SK-N-MC (cell line): ENCODE results near the gene ARHGEF7.

Source experiments
- DNase-seq: peaks from one replicate; pipeline ENCODE4 v3.0.0-alpha.2; 2011; ENCODE audit warnings: low read depth, low spot score
- H3K27ac ChIP-seq: fragments of 200-600 bp; sonication (generic); 2 replicates; pipeline ENCODE4 v1.5.1; 2016; ENCODE audit warnings: mixed run types
- H3K36me3 ChIP-seq: fragments of 200-600 bp; sonication (generic); 2 replicates; pipeline ENCODE4 v1.6.1; 2017; ENCODE audit warnings: antibody characterized with exemption, low read length, mixed read lengths; ENCODE audit not compliant: insufficient read depth
- H3K4me3 ChIP-seq: fragments of 200-600 bp; sonication (generic); 2 replicates; pipeline ENCODE4 v1.5.1; 2016
- H3K9ac ChIP-seq: fragments of 200-600 bp; sonication (generic); 2 replicates; pipeline ENCODE4 v1.8.0; 2017; ENCODE audit warnings: mixed run types, mixed read lengths; ENCODE audit not compliant: insufficient read length
- H3K9me3 ChIP-seq: fragments of 200-600 bp; sonication (generic); 2 replicates; pipeline ENCODE4 v1.6.1; 2017; ENCODE audit warnings: low read depth, mild to moderate bottlenecking, antibody characterized with exemption, low read length, moderate library complexity, mixed read lengths
- EZH2 ChIP-seq: fragments of 200-600 bp; sonication (generic); IDR thresholded peaks from one replicate; pipeline ENCODE4 v1.6.1; 2017; ENCODE audit warnings: antibody characterized with exemption
- FOXP2 ChIP-seq: optimal IDR thresholded peaks from 2 replicates; pipeline ENCODE3; 2011; ENCODE audit warnings: mild to moderate bottlenecking, moderate library complexity; ENCODE audit not compliant: insufficient read depth; ENCODE audit errors: extremely low read length, control extremely low read depth
- POLR2AphosphoS5 ChIP-seq: IDR thresholded peaks from 2 replicates; pipeline ENCODE4 v1.6.1; 2012; ENCODE audit warnings: mild to moderate bottlenecking, low read depth, low read length, borderline replicate concordance

Gene ARHGEF7

DNA sequence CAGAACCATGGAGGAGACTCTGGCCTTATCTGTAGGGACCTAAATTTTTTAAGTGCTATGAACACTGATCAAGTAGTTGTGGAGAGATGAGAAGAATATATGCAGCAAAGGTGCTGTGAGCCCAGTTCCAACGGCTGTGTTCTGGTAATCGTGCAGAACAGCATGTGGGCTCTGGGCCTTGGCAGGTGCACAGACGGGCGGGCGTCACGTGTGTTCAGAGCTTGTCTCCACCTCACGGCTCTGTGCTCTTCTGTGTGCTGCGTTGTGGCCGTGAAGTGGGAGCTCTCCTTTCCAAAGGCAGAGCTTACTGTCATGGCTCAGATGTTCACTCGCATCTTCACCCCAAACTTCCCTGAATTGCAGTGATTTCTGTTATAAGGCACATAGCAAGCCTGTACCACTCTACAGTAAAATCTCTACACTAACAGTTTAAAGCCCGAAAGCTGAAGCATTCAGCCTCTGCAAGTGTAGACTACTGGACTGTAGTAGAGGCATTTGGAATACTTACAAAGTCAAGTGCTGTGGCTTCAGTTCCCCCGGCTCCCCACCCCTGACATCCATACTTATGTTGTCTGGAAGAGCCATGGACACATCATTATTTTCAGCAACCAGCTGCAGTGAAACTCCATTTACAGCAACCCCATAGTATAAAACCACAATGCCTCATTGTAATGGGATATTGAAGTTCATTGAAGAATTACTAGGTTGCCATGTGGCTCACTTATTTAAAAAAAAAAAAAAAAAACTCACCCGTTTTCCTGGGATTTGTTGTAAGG lies 177.8 kb downstream of the ARHGEF7 start:
- peaks cover 6% of the 10 kb centered on the region for H3K36me3 ChIP-seq
- no peak for DNase-seq
- no peak overlapping the region for H3K9ac ChIP-seq
- no peak overlapping the region for H3K27ac ChIP-seq
- H3K9me3 ChIP-seq: no peaks in the 10 kb centered on the region
- no peak for TF ChIP-seq EZH2
- no peak for TF ChIP-seq FOXP2
- no peak for TF ChIP-seq POLR2AphosphoS5
- H3K4me3 ChIP-seq: no peak overlapping the region

DNA sequence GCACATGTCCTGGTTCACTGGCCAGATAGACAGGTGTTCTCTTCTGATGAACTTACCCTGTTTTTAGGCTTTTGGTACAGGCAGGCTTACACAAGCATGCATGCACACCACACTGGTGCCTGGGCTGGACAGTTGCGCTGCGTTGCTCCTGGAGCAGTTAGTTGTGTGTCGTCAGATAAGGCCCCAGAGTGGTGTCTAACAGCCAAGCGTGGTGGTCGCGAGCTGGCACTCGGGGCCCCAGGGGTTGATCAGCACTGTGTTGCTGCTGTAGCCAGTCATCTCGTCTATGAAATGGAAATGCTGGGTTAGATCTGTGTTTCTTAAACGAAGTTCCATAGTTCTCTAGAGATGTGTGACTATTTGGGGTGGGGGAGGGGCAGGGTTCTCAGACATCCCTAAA lies 180.8 kb downstream of the ARHGEF7 start:
- TF ChIP-seq FOXP2 (no peak), EZH2 (no peak), POLR2AphosphoS5 (no peak)
- no peak for DNase-seq
- Histone ChIP-seq H3K36me3 (peaks cover 3% of the 10 kb centered on the region; the same call in 1 of the 2 replicates), H3K9me3 (no peaks in the 10 kb centered on the region), H3K27ac (no peak overlapping the region), H3K9ac (no peak overlapping the region), H3K4me3 (no peak overlapping the region)

DNA sequence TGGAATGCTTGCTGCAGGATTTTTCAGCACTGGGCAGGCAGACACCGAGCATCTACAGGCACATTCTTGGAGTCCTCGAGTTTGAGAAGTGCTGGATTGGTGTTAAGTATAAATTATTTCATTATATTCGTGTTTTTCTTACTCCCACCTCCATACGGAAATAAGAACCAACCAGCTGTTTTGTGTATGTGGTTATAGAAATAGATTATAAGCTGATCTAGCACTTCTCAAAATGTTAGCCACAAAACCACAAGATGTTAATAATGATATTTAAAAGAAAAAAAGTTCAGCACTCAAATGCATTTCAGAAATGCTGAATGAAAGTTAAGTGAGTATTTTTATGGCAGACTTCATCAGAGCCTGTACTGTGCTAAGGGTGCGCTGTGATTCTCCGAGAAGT lies 181.3 kb downstream of the ARHGEF7 start:
- no peak overlapping the region for H3K27ac ChIP-seq
- peaks cover 3% of the 10 kb centered on the region; the same call in 1 of the 2 replicates for H3K36me3 ChIP-seq
- no peak overlapping the region for H3K9ac ChIP-seq
- H3K4me3 ChIP-seq: peak overlapping the region; percentile 21; the same call in 1 of the 2 replicates
- H3K9me3 ChIP-seq: no peaks in the 10 kb centered on the region
- DNase-seq: peak; percentile 45
- TF ChIP-seq POLR2AphosphoS5: no peak
- no peak for TF ChIP-seq FOXP2
- TF ChIP-seq EZH2: no peak

DNA sequence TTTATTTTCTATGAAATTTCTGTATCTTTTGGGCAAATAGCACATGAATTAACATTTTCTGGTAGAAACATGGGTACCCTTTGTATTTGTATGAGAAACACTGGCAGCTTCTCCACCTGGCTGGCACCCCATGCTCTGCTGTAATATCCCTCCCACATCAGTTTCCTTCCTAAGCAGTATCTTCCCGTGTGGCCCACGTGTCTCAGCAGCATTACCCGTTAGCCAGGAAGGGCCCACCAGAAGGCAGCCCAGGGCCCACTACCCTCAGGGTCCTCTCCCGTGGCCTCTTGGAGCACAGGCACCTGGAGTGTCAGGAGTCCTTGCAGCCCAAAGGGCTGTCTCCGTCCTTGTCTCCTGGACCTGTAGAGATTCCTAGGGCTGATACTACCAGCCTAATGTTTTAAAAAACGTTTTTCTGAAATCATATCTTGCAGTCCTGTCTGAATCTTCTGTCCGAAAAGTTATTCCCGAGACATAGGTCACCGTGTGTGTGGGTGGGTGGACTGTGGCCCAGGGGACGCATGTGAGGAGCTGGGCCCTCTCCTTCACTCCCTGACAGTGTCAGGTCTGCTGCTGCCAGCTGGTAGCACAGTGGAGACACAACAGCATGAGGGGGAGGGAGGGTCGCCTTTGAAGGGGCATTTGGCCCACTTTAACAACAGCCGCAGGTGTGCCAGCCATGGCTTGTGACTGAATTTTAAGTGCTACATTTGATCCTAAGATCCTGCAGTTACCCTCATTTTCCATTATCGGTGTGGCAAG lies 183.3 kb downstream of the ARHGEF7 start:
- TF ChIP-seq FOXP2 (no peak), POLR2AphosphoS5 (no peak), EZH2 (no peak)
- H3K9me3 ChIP-seq: no peaks in the 10 kb centered on the region
- no peak for DNase-seq
- no peak overlapping the region for H3K4me3 ChIP-seq
- no peak overlapping the region for H3K27ac ChIP-seq
- H3K9ac ChIP-seq: no peak overlapping the region
- peaks cover 5% of the 10 kb centered on the region; the same call in 1 of the 2 replicates for H3K36me3 ChIP-seq

DNA sequence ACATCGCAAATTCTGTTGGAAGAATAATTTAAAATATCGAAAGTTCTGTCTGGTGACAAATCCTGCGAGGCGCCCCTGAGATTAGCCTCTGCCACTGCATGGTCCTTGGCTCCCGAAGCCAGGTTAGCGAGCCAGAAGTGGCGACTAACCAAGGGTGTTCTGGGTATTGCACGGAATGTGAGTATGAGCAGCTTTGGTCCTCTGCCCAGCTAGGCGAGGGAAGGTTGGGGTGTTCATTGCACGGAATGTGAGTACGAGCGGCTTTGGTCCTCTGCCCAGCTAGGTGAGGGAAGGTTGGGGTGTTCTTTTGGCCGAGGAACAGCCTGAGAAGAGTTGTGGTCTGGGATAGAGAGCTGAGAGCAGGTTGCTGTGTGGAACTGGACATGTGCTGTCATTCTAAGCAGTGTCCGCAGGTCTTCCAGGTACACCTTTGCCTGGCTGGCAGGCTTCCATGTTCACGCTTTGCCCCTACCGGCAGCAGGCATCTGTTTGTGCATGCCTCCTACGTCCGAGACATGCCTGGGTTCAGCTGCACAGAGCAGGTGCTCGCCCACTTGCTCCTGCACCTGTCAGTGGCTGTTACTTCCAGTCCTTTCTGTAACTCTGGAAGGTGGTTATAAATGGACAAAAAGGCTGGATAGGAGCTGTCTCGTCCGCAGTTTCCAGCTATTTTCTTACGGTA lies 187.1 kb downstream of the ARHGEF7 start:
- H3K4me3 ChIP-seq: no peak overlapping the region
- H3K9ac ChIP-seq: no peak overlapping the region
- no peak for DNase-seq
- H3K9me3 ChIP-seq: no peaks in the 10 kb centered on the region
- H3K36me3 ChIP-seq: peaks cover 17% of the 10 kb centered on the region
- TF ChIP-seq POLR2AphosphoS5 (no peak), EZH2 (no peak), FOXP2 (no peak)
- H3K27ac ChIP-seq: no peak overlapping the region

DNA sequence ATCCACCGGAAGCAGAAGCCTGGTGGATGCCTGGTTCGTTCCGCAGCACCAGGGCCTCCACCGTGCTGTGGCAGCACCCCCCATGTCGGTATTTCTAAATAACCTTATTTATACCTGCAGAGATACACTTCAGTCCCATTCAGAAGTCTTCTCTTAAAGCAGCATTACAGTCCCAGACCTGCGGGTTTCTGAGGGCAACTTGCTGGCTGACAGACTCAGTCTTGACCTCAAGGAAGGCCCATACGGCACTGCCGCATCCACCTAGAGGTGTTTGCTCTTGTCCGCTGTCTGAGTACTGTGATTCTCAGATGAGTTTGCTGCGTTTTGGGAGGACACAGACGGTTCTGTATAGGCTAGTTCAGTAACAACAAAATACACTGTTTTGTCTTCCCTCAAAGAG lies 188.4 kb downstream of the ARHGEF7 start:
- Histone ChIP-seq H3K4me3 (no peak overlapping the region), H3K9me3 (no peaks in the 10 kb centered on the region), H3K9ac (no peak overlapping the region), H3K36me3 (peaks cover 17% of the 10 kb centered on the region), H3K27ac (no peak overlapping the region)
- no peak for TF ChIP-seq FOXP2
- no peak for TF ChIP-seq POLR2AphosphoS5
- no peak for TF ChIP-seq EZH2
- DNase-seq: no peak

DNA sequence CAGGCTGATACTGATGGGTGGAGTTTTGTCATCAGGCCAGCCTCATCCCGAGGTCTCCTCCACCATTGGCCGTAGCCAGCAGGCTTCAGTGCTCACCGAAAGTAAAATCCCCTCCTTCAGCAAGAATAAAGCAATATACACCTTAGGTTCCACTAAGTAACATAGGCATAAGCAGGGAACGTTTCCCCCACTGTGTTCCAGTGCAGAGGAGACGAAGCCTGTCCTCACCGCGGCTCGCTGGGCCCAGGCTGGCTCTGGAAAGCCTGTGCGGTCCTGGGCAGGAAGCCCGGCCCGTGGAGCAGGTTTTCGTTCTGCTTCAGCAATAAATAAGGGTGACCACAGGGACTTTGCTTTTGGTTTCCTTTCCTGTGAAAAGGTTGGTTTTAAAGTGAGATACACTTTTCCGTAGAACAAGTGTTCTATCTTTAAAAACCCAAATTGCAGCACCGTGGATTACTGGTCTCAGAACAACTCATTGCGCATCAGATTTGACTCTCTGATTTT lies 189.0 kb downstream of the ARHGEF7 start:
- H3K9me3 ChIP-seq: no peaks in the 10 kb centered on the region
- H3K36me3 ChIP-seq: peaks cover 17% of the 10 kb centered on the region
- no peak overlapping the region for H3K4me3 ChIP-seq
- no peak overlapping the region for H3K9ac ChIP-seq
- TF ChIP-seq POLR2AphosphoS5 (no peak), FOXP2 (no peak), EZH2 (no peak)
- H3K27ac ChIP-seq: no peak overlapping the region
- no peak for DNase-seq

DNA sequence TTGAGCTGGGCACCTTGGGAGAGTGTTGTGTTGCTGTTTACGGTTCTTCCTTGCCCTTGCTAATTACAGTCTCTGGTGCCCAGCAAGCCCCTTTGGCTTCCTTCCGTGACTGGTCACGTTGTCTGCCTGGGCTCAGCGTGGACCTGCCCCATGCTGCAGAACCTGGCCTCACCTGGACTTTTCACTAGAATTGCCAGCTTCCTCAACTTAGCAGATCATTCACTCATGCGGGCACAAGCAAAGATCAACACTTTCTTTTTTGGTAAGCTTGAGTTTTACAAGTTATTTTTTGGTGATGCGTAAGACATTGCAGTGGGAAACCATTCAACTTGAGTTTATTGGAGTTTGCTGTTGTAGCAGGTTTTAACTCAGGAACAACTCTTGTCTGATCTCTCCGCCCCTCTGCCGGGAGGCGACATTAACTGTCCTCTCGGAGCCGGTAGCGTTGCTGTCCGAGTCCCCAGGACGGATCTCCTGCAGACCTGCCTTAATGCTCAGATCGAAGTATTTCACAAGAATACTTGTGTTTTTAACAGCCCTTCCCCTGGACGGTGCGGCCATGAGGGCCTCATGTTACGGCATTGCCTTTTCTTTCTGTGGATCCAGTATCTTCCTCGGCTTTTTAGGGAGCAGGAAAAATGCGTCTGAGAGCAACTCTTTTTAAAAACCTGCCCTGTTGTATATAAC lies 189.6 kb downstream of the ARHGEF7 start:
- no peak overlapping the region for H3K9ac ChIP-seq
- no peak overlapping the region for H3K27ac ChIP-seq
- DNase-seq: no peak
- no peak for TF ChIP-seq EZH2
- no peak for TF ChIP-seq FOXP2
- TF ChIP-seq POLR2AphosphoS5: no peak
- no peak overlapping the region for H3K4me3 ChIP-seq
- H3K36me3 ChIP-seq: peaks cover 17% of the 10 kb centered on the region
- no peaks in the 10 kb centered on the region for H3K9me3 ChIP-seq
